ENCODE data around the gene HECTD1.
A peak's percentile ranks its signal among the peaks of the same experiment; 100 is the strongest.
"Not testable (repeated sequence)": the region's sequence is repeated elsewhere in the genome, so short reads cannot be mapped to it uniquely, and the experiment has no call there.

HECTD1 gene

GRCh38 chr14:31092160-31092708, 115.4 kb downstream of the HECTD1 start:
- no peak for DNase-seq (ENCODE audit: low spot score)

GRCh38 chr14:31090883-31091764, 116.5 kb downstream of the HECTD1 start:
- peak; percentile 65 for DNase-seq (ENCODE audit: low spot score)

GRCh38 chr14:31086466-31086865, 121.1 kb downstream of the HECTD1 start:
- DNase-seq (ENCODE audit: low spot score) = not testable (repeated sequence)

GRCh38 chr14:31085027-31085426, 122.6 kb downstream of the HECTD1 start:
- no peak for DNase-seq (ENCODE audit: low spot score)

- no peak for DNase-seq (ENCODE audit: low spot score)
Measured at GRCh38 chr14:31084385-31084784, 123.2 kb downstream of the HECTD1 start.

GRCh38 chr14:31083781-31084180, 123.8 kb downstream of the HECTD1 start:
- no peak for DNase-seq (ENCODE audit: low spot score)

- DNase-seq (ENCODE audit: low spot score) = no peak
Measured at GRCh38 chr14:31080484-31080883, 127.1 kb downstream of the HECTD1 start.

- DNase-seq (ENCODE audit: low spot score) = no peak
Measured at GRCh38 chr14:31080056-31080455, 127.5 kb downstream of the HECTD1 start.

- no peak for DNase-seq (ENCODE audit: low spot score)
Measured at GRCh38 chr14:31078766-31079165, 128.8 kb downstream of the HECTD1 start.

- no peak for DNase-seq (ENCODE audit: low spot score)
Measured at GRCh38 chr14:31075144-31075543, 132.4 kb downstream of the HECTD1 start.

GRCh38 chr14:31071151-31071550, 136.4 kb downstream of the HECTD1 start:
- no peak for DNase-seq (ENCODE audit: low spot score)

GRCh38 chr14:31070431-31070830, 137.2 kb downstream of the HECTD1 start:
- no peak for DNase-seq (ENCODE audit: low spot score)

GRCh38 chr14:31069343-31069742, 138.2 kb downstream of the HECTD1 start:
- no peak for DNase-seq (ENCODE audit: low spot score)

GRCh38 chr14:31068235-31068634, 139.4 kb downstream of the HECTD1 start:
- DNase-seq (ENCODE audit: low spot score) = no peak

GRCh38 chr14:31062908-31063307, 144.7 kb downstream of the HECTD1 start:
- not testable (repeated sequence) for DNase-seq (ENCODE audit: low spot score)

GRCh38 chr14:31060253-31060875, 147.2 kb downstream of the HECTD1 start:
- no peak for DNase-seq (ENCODE audit: low spot score)

GRCh38 chr14:31059152-31059924, 148.3 kb downstream of the HECTD1 start:
- no peak for DNase-seq (ENCODE audit: low spot score)

- DNase-seq (ENCODE audit: low spot score) = no peak
Measured at GRCh38 chr14:31057701-31058364, 149.8 kb downstream of the HECTD1 start.

- no peak for DNase-seq (ENCODE audit: low spot score)
Measured at GRCh38 chr14:31057035-31057434, 150.6 kb downstream of the HECTD1 start.

GRCh38 chr14:31052905-31053586, 154.5 kb downstream of the HECTD1 start:
- not testable (repeated sequence) for DNase-seq (ENCODE audit: low spot score)

- DNase-seq (ENCODE audit: low spot score) = no peak
Measured at GRCh38 chr14:31051511-31051910, 156.1 kb downstream of the HECTD1 start.

Data from kidney capillary endothelial cell (primary cell).